Fibroblast of upper back skin (primary cell): ENCODE results near the gene POU2AF1.

Experiments
- DNase-seq: peaks from one replicate; pipeline ENCODE4 v3.0.0-alpha.2; 2013

POU2AF1 gene

GRCh38 chr11:111384494-111384893 is 5.4 kb upstream of the POU2AF1 start:
- no peak for DNase-seq

- no peak for DNase-seq
Measured at GRCh38 chr11:111382451-111382850, 3.4 kb upstream of the POU2AF1 start.

GRCh38 chr11:111379602-111380136 is 594 bp upstream of the POU2AF1 start:
- DNase-seq, result no peak

DNA sequence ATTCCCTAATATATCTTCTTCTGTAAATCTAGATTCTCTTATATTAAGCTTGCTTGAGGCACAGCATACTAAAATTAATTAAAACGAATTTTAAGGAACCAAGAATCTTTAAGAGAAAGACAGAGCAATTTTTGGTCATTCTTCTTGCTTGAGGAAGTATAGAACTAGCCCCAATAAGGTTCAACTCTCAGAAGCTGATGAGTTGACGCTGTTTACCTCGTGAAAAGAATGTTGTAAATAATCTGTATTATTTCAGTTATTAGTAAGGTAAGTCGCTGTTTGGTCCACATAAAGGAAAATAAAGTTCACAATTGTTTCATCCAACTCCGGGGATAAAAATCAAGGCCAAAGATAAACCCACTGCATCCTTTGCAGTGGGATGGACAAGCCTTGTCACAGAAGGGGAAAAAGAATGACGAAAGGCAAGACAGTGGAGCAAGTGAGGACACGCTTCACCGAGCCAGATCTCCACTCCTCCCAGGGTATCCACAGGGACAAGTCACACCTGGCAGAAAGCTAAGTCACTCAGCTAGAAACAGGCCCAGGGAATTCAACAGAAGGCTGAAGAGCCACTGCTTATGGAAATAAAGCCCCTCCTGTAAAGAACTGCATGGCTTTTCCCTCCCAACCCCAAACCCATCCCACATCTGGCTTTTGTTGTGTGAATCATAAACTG is 752 bp downstream of the POU2AF1 start:
- DNase-seq, result no peak

- DNase-seq, result no peak
Measured at GRCh38 chr11:111376181-111376871, 2.7 kb downstream of the POU2AF1 start.

GRCh38 chr11:111373590-111373989 is 5.5 kb downstream of the POU2AF1 start:
- DNase-seq, result no peak

GRCh38 chr11:111372538-111372937 is 6.5 kb downstream of the POU2AF1 start:
- DNase-seq, result no peak

- DNase-seq, result no peak
Measured at GRCh38 chr11:111370902-111371578, 8.0 kb downstream of the POU2AF1 start.

DNA sequence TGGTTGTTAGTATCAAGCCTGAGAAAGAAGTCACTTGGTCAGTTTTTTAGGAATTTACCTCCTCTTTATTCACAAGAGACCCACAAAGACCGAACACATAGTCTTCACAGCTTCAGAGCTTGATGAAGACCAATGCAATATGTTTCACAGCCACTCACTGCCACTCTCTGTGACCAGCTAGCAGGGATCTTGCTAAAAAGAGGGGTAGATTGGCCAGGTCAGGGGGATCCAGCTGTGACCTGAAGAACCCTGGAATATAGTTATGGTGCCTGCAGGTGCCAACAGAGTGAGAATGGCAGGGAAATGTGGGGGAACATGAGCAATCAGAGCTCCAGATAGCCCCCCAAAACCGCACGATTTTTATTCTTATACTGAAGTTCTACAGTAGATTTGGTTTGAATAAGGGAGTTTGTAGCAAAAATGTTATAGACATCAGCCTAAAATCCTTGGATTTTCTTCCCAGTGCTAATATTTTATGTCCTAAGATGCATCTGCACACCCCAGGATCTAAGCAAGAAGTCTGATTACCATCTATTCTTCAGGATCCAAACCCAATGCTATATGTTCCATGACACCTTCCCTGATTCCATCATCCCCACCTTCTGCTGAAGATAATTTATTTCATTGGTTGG is 8.7 kb downstream of the POU2AF1 start:
- no peak for DNase-seq

- no peak for DNase-seq
Measured at GRCh38 chr11:111368285-111368560, 10.9 kb downstream of the POU2AF1 start.

DNA sequence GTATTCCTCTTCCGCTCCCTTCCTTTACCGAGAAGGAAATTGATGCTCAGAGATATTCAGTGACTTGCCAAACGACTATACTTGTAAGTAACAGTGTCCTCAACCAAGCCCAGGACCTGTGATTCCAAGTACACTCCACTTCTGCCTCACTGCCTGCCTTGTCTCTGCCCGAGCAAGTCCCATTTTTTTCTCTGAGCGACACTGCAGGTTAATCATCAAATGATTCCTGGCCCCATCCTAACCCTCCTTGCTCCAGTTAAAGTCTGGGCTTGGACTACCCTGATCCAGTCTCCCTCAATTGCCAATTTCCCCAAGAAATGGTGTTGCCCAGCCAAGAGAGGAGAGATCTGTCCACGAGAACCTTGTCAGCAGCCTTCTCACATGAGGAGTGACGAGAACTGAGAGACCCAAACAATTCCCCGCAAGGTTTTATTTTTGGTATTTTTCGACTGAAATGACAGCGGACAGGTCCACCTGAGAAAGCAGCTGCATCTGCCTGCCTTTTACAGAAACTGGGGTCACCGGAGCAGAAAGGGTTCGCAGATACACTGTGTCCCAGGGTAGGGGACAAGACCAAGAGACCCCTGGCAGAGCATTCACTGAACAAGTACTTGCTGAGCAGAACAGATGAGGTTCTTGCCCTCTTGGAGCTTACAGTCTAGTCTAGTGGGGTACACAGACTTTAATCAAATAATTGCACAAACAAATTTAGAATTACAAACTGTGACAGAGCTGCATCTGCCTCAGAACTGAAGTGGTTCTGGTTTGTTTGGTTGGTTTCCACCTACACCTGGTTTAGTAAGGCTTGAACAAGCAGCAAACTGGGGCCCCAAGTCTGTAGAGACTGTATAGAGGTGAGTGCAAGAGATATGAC is 11.4 kb downstream of the POU2AF1 start:
- DNase-seq, result no peak

GRCh38 chr11:111366560-111367410 is 12.3 kb downstream of the POU2AF1 start:
- DNase-seq, result no peak

GRCh38 chr11:111365722-111366559 is 13.1 kb downstream of the POU2AF1 start:
- no peak for DNase-seq

DNA sequence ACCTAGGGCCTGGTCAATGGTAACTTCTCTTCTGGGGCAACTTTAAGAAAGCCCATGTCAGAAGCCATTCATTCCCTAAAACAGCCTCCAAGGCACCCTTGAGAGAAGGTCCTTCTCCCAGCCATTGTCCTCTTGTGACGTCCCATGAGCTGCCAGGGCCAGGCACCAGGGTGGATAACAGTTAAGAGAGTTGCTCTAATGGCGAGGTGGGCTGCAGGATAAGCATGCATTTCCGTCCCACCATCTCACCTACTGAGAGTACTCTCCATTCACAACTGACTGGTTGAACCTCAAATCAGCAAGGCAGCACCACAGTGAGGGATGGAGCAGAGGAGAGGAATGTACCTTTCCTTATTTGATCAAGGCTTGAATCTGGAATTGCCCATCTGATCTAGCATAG is 14.6 kb downstream of the POU2AF1 start:
- no peak for DNase-seq

- DNase-seq, result no peak
Measured at GRCh38 chr11:111363985-111364384, 15.1 kb downstream of the POU2AF1 start.

GRCh38 chr11:111362887-111363411 is 16.1 kb downstream of the POU2AF1 start:
- DNase-seq, result no peak

DNA sequence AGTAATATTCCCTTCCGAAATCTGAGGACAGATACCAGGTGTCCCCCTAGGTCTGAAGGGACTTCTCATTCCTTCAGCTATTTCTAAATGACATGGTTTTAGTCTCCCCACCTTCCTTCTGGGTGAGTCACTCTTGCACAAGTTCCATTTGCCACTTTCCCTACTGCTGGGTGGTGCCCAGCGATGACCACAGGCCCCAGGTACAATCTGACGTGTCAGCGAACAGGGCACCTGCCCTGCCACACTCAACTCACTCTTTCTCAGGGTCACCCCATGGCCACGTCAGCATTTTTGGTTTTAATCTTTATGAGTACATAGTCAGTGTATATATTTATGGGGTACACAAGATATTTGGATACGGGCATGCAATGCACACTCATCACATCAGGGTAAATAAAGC is 17.2 kb downstream of the POU2AF1 start:
- DNase-seq, result no peak

DNA sequence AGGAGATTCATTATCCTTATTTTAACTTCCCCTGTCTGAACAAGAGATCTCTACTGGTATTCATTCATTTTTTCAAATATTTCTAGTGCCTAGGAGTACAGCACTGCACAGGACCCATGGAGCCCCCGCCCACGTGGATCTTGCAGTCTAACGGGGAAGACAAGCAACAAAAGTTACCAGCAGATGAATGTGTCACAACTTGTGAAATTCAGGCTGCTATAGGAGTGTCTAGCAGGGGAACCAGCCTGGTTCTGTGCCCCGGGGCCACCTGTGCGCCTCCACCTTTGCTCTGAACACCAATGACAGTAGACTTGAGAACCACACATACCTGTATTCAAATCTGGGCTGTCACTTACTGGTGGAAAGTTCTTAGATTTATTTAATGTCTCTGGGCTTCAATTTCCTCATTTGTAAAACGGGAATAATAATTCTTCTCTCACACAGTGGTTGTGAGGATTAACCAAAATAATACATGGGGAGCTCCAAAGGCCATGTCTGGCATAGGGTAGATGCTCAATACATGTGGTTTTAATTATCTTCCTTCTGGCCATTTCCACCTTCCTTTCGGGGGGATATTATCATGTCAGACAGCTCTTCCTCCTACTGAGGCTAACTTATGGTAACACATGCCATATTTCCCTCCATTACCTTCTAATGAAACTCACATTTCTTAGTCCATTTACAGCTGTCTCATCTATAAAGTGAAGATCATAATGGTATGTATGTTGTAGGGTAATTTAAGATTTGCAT is 17.8 kb downstream of the POU2AF1 start:
- no peak for DNase-seq
